ENCODE measurements around the gene TLE3. TPM values are rescaled to one million over a fixed set of nuclear protein-coding genes. Genes with fewer than 3 reads are reported as not detected.

TLE3 gene
- total and polyA plus RNA-seq, 2 of the 4 experiments (the other 2 are of a cell fraction), result 6.5 to 16.3 TPM

DNA sequence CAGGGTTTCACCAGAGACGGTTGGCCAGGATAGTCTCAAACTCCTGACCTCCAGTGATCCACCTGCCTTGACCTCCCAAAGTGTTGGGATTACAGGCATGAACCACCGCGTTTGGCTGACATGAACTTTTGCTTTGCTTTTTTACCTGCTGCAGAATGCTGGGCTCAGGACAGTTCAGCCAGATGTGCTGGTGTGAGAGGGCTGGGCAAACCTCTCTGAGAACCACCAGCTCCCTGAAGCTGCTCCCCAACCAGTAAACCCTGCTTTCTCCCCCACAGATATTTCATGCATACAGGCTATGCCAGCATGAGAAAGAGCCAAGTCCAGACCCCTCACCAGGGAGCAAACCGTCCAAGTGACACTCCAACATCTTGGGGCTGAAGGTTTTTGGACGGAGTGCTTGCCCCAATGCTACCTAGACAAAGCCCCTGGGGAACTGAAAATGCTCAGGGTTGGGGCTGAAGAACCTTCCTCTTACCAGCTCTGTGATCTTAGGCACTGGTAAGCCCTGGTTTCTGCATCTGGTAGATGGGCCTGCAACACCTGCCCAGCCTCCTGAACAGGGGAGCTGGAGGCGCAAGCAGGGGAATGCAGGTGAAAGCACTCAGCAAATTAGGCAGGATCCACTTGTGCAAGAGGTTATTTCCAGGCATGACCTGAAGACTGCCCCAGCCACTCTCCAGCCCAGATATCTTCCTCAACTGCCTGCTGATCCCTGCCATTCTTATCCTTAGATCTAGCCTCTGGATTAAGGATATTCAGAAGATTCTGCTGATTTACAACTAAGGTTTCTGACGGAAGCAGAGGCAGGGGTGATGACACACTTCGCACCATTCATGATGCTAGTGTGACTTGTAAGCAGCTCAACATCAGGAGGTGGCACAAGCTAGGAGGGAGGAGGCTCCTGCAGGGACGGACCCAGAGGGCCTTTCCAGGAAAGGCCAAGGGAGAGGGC, 78.8 kb downstream of the TLE3 start (continued):
- TF ChIP-seq, protein P1, sequence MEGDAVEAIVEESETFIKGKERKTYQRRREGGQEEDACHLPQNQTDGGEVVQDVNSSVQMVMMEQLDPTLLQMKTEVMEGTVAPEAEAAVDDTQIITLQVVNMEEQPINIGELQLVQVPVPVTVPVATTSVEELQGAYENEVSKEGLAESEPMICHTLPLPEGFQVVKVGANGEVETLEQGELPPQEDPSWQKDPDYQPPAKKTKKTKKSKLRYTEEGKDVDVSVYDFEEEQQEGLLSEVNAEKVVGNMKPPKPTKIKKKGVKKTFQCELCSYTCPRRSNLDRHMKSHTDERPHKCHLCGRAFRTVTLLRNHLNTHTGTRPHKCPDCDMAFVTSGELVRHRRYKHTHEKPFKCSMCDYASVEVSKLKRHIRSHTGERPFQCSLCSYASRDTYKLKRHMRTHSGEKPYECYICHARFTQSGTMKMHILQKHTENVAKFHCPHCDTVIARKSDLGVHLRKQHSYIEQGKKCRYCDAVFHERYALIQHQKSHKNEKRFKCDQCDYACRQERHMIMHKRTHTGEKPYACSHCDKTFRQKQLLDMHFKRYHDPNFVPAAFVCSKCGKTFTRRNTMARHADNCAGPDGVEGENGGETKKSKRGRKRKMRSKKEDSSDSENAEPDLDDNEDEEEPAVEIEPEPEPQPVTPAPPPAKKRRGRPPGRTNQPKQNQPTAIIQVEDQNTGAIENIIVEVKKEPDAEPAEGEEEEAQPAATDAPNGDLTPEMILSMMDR (conservative IDR thresholded peaks at IDR 0.05; ENCODE audit: low read depth, low read length), result no peak

- Histone ChIP-seq H2BK5ac (ENCODE audit: low read depth, low read length, poor library complexity, severe bottlenecking) (no peak overlapping the region), H3K56ac (ENCODE audit: extremely low read depth, insufficient read depth, low read length) (no peak overlapping the region), H3K9ac (ENCODE audit: low read depth, low read length) (no peak overlapping the region), H3K79me1 (ENCODE audit: low read depth in 1 of 2, low read length in 2 of 2) (no peaks in the 10 kb centered on the region), H3K36me3 (ENCODE audit: control insufficient read depth, insufficient read depth, low read length) (no peaks in the 10 kb centered on the region), H3K23ac (ENCODE audit: low read depth, low read length) (no peak overlapping the region), H3K4me1 (ENCODE audit: control insufficient read depth, insufficient read depth, low read length) (no peaks in the 10 kb centered on the region), H3K18ac (ENCODE audit: low read depth, low read length) (no peak overlapping the region), H3K27ac (ENCODE audit: insufficient read depth, low read length) (no peak overlapping the region), H3K4ac (ENCODE audit: low read depth, low read length) (no peak overlapping the region), H2AK5ac (ENCODE audit: low read depth, low read length) (no peak overlapping the region), H4K5ac (ENCODE audit: low read depth, low read length) (no peak overlapping the region), H4K8ac (ENCODE audit: low read depth in 2 of 2, low read length in 2 of 2) (no peak overlapping the region), H3K9me3 (ENCODE audit: control insufficient read depth, insufficient read depth, low read length) (peaks cover 4% of the 10 kb centered on the region), H3K4me2 (ENCODE audit: low read depth, low read length) (no peak overlapping the region), H4K91ac (ENCODE audit: insufficient read depth, low read depth, low read length) (no peak overlapping the region), H2AK9ac (replicated peaks; ENCODE audit: low read depth, low read length, poor library complexity) (no peak overlapping the region), H3K9me1 (ENCODE audit: insufficient read depth, low read length) (no peaks in the 10 kb centered on the region), H3K27me3 (ENCODE audit: control insufficient read depth, insufficient read depth, low read length) (peaks cover 87% of the 10 kb centered on the region), H3K14ac (replicated peaks; ENCODE audit: low read depth, low read length) (no peak overlapping the region), H2AFZ (replicated peaks; ENCODE audit: low read length, poor library complexity) (no peak overlapping the region), H4K20me1 (ENCODE audit: insufficient read depth, low read length) (no peaks in the 10 kb centered on the region), H2BK15ac (ENCODE audit: low read depth, low read length) (no peak overlapping the region), H2BK120ac (ENCODE audit: low read depth, low read length) (no peak overlapping the region), H3K4me3 (ENCODE audit: insufficient read depth, low read depth, low read length) (no peak overlapping the region), H2BK20ac (ENCODE audit: low read depth, low read length) (no peak overlapping the region)
- no peak for ATAC-seq (ENCODE audit: low read depth)
- 80% methylated on average over 1 of the region's 2 CpGs; no CpG with 5 or more reads in 1 of the 2 experiments for WGBS, 2 experiments (ENCODE audit: extremely low coverage in 2 of 2, insufficient read length in 1 of 2)
- no peak for DNase-seq
- intact Hi-C loops (cut with micrococcal nuclease), result no loop called here
- dilution Hi-C loops (cut with HindIII; ENCODE audit: low sequenced_read_pairs, unreplicated experiment), result no loop called here
- in situ Hi-C loops (cut with MboI; ENCODE audit: low sequenced_read_pairs), result no loop called here
- ChIA-PET POLR2A (ENCODE audit: unreplicated experiment) (no interaction called here), CTCF (no interaction called here)
- no TSS peak for BruUV-seq (replicated peaks)
- TF ChIP-seq NFE2L2 (IDR thresholded peaks at IDR 0.05; ENCODE audit: low read depth, low read length), result no peak
These were observed 79.9 kb downstream of the TLE3 start for GRCh38 chr15:70017801-70018200.
